GM19025 (cell line): Measurements from ENCODE around the gene NETO1.
A peak's percentile ranks its signal among the peaks of the same experiment; 100 is the strongest.

ENCODE experiments used
- ATAC-seq: cut with Tn5 transposase; IDR thresholded peaks from one replicate; pipeline ENCODE4 v1.9.1; 2021; ENCODE audit warnings: mild to moderate bottlenecking, low read depth, moderate library complexity; ENCODE audit not compliant: unreplicated experiment

NETO1 gene

GRCh38 chr18:72867746-72868584 is at the start of gene NETO1:
Gene NETO1, minus strand, starts transcription at chr18:72867987. Its CDS starts 696 bp downstream, at chr18:72867291.
- ATAC-seq, result peak; percentile 25

- ATAC-seq, result no peak
These were observed 42.3 kb upstream of the NETO1 start for GRCh38 chr18:72910045-72910444.

- ATAC-seq, result no peak
These were observed 40.4 kb upstream of the NETO1 start for GRCh38 chr18:72908181-72908580.

- ATAC-seq, result no peak
These were observed 35.2 kb upstream of the NETO1 start for GRCh38 chr18:72903033-72903432.

GRCh38 chr18:72899338-72899737 is 31.6 kb upstream of the NETO1 start:
- ATAC-seq, result no peak

- no peak for ATAC-seq
These were observed 31.1 kb upstream of the NETO1 start for GRCh38 chr18:72898870-72899269.

GRCh38 chr18:72895548-72895947 is 27.8 kb upstream of the NETO1 start:
- ATAC-seq, result no peak

GRCh38 chr18:72878561-72878960 is 10.8 kb upstream of the NETO1 start:
- ATAC-seq, result no peak

GRCh38 chr18:72878143-72878542 is 10.4 kb upstream of the NETO1 start:
- no peak for ATAC-seq

GRCh38 chr18:72871091-72871490 is 3.3 kb upstream of the NETO1 start:
- ATAC-seq, result no peak

- ATAC-seq, result no peak
These were observed 1.7 kb upstream of the NETO1 start for GRCh38 chr18:72869226-72870185.

GRCh38 chr18:72868585-72869225 is 918 bp upstream of the NETO1 start:
- no peak for ATAC-seq

GRCh38 chr18:72866901-72867745 is 664 bp downstream of the NETO1 start:
- peak; percentile 25 for ATAC-seq

GRCh38 chr18:72866442-72866900 is 1.3 kb downstream of the NETO1 start:
- ATAC-seq, result no peak

- no peak for ATAC-seq
These were observed 4.0 kb downstream of the NETO1 start for GRCh38 chr18:72863754-72864153.

GRCh38 chr18:72859088-72859487 is 8.7 kb downstream of the NETO1 start:
- no peak for ATAC-seq

- ATAC-seq, result no peak
These were observed 18.1 kb downstream of the NETO1 start for GRCh38 chr18:72849671-72850070.

GRCh38 chr18:72848503-72849237 is 19.1 kb downstream of the NETO1 start:
- no peak for ATAC-seq

- no peak for ATAC-seq
These were observed 20.0 kb downstream of the NETO1 start for GRCh38 chr18:72847771-72848170.
